K562 (cell line): ENCODE results near the gene STING1. TPM values are rescaled to one million over a fixed set of nuclear protein-coding genes. Genes with fewer than 3 reads are reported as not detected.

ENCODE experiments used
- BHLHE40 ChIP-seq: IDR thresholded peaks from 2 replicates; pipeline ENCODE4 v1.6.1; 2011; ENCODE audit warnings: low read length, improper control_type of control experiment
- DACH1 ChIP-seq: fragments of 450-650 bp; IDR thresholded peaks from 2 replicates; pipeline ENCODE4 v1.6.1; 2018; ENCODE audit not compliant: partially characterized antibody
- GATA2 ChIP-seq: sonication (generic); formaldehyde crosslinking; IDR thresholded peaks from 2 replicates; pipeline ENCODE4 v1.4.0; 2020; ENCODE audit warnings: mild to moderate bottlenecking, missing genetic modification reagents
- HDAC2 ChIP-seq: fragments of 450-650 bp; IDR thresholded peaks from 2 replicates; pipeline ENCODE4 v1.6.1; 2016; ENCODE audit warnings: mild to moderate bottlenecking
- HIVEP1 ChIP-seq: fragments of 250-450 bp; sonication (Bioruptor Pico); IDR thresholded peaks from 2 replicates; pipeline ENCODE4 v1.4.0; 2020; ENCODE audit warnings: mild to moderate bottlenecking
- NR2F6 ChIP-seq: fragments of 450-650 bp; formaldehyde crosslinking; IDR thresholded peaks from 2 replicates; pipeline ENCODE4 v1.4.0; 2020; ENCODE audit warnings: mild to moderate bottlenecking
- PRMT5 ChIP-seq: sonication (generic); formaldehyde crosslinking; IDR thresholded peaks from 2 replicates; pipeline ENCODE4 v1.5.0; 2020; ENCODE audit warnings: missing genetic modification reagents
- ZBTB7A ChIP-seq: IDR thresholded peaks from 2 replicates; pipeline ENCODE4 v1.6.1; 2011; ENCODE audit warnings: low read depth, mild to moderate bottlenecking, low read length, moderate library complexity, borderline replicate concordance; ENCODE audit not compliant: control insufficient read depth
- ZNF263 ChIP-seq: sonication (generic); formaldehyde crosslinking; IDR thresholded peaks from 2 replicates; pipeline ENCODE4 v1.8.0; 2022; ENCODE audit warnings: mild to moderate bottlenecking, missing genetic modification reagents, borderline replicate concordance
- ZNF384 ChIP-seq: IDR thresholded peaks from 2 replicates; pipeline ENCODE4 v1.6.1; 2012; ENCODE audit warnings: low read depth, low read length, improper control_type of control experiment
- polyA plus RNA-seq, 8 experiments: library from polyadenylated mRNA; depleted of rRNA in 4 of 8; stranded (reverse) in 5 of 8; unstranded in 3 of 8; fragments of >200 nt; fragmentation: Nextera tagmentation in 2 of 8; fragmentation: Illumina TruSeq in 1 of 8; extraction: Ambion mirVana in 2 of 8; extraction: Trizol in 1 of 8; gene quantifications; 2 replicates each; pipeline versions ENCODE4 v1.2.1 to v1.2.3, GENCODE V29; 2011 to 2014; ENCODE audit warnings: inconsistent platforms in 1 of 8, missing spikeins in 1 of 8
- total RNA-seq, 7 experiments: library from RNA; depleted of rRNA in 6 of 7; stranded (reverse); fragments of >200 nt in 6 of 7; fragmentation: Illumina TruSeq in 2 of 7; extraction: Trizol in 2 of 7; gene quantifications; 2 replicates each; pipeline versions ENCODE4 v1.2.1 to v1.2.3, GENCODE V29; 2011 to 2021; ENCODE audit warnings: low replicate concordance in 1 of 7
- TF ChIP-seq, protein P1 (sequence below), 2 experiments: fragments of 150-350 bp in 1 of 2; IDR thresholded peaks; 2 replicates each; pipeline ENCODE4 v1.6.1; 2012 to 2016; ENCODE audit warnings: low read depth in 2 of 2, low read length in 2 of 2, mild to moderate bottlenecking in 1 of 2, moderate library complexity in 1 of 2
- TF ChIP-seq, protein P2 (sequence below): fragments of 250-450 bp; sonication (Bioruptor Pico); IDR thresholded peaks from 2 replicates; pipeline ENCODE4 v1.4.0; 2020; ENCODE audit warnings: mild to moderate bottlenecking
- TF ChIP-seq, protein P3 (sequence below), 2 experiments: fragments of 450-650 bp; IDR thresholded peaks; 2 replicates each; pipeline ENCODE4 v1.6.1; 2016; ENCODE audit warnings: mild to moderate bottlenecking in 2 of 2, borderline replicate concordance in 1 of 2, low read depth in 1 of 2, moderate library complexity in 1 of 2

The STING1 gene
- total and polyA plus RNA-seq, 9 of the 15 experiments (the other 6 are each of a cell fraction or from before 2014, with no cell fraction given): 20.8 to 69.1 (median 44.7) TPM

DNA sequence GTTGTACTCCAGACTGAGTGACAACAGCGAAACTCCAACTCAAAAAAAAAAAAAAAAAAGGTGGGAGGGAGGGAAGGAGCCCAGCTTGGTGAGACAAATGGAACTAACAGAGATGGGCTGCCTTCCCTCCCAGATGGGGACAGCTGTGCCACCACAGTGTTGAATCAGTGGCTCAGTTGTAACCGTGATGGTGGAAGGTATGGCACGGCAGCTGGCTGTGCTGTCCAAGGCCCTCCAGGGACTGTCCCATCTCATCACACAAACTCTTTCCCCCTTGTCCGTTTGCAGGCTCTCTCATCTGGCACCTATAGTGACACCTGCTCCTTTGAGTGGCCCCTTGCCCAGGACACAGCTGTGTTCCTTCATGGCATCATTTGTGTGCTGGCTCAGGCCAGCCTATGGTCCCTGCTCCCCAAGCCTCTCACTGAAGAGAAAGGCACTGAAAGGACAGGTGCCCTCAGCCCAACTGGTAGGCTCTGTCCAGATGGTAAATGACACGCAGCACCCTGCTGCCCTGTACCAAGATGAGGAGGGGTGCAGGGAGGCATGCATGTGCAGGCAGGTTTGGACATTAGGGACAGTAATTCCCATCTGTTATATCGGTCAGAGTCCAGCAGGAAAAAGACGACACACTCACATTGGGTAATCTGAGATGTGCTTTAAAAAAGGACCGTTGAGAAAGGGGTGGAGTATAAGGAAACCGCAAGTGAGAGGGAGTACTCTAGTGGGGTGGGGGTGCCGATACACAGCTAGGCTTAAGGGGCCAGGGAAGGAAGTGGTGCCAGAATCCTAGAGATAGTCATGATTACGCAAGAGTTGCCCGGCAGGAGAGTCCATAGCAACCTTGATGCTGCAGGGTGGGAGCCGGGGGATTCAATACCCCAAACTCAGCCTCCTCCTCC is 7.4 kb downstream of the STING1 start (continued):
- TF ChIP-seq DACH1 (peak; percentile 82), ZNF263 (CRISPR knock-in tag) (peak; percentile 49; the same call in 1 of the 2 replicates), HIVEP1 (CRISPR knock-in tag) (no peak), ZBTB7A (peak; percentile 86), NR2F6 (CRISPR knock-in tag) (no peak), HDAC2 (peak; percentile 15; the same call in 1 of the 2 replicates), BHLHE40 (peak; percentile 5; the same call in 1 of the 2 replicates), PRMT5 (CRISPR knock-in tag) (no peak), GATA2 (CRISPR knock-in tag) (peak; percentile 22; the same call in 1 of the 2 replicates), ZNF384 (peak; percentile 79)
- TF ChIP-seq, protein P1, sequence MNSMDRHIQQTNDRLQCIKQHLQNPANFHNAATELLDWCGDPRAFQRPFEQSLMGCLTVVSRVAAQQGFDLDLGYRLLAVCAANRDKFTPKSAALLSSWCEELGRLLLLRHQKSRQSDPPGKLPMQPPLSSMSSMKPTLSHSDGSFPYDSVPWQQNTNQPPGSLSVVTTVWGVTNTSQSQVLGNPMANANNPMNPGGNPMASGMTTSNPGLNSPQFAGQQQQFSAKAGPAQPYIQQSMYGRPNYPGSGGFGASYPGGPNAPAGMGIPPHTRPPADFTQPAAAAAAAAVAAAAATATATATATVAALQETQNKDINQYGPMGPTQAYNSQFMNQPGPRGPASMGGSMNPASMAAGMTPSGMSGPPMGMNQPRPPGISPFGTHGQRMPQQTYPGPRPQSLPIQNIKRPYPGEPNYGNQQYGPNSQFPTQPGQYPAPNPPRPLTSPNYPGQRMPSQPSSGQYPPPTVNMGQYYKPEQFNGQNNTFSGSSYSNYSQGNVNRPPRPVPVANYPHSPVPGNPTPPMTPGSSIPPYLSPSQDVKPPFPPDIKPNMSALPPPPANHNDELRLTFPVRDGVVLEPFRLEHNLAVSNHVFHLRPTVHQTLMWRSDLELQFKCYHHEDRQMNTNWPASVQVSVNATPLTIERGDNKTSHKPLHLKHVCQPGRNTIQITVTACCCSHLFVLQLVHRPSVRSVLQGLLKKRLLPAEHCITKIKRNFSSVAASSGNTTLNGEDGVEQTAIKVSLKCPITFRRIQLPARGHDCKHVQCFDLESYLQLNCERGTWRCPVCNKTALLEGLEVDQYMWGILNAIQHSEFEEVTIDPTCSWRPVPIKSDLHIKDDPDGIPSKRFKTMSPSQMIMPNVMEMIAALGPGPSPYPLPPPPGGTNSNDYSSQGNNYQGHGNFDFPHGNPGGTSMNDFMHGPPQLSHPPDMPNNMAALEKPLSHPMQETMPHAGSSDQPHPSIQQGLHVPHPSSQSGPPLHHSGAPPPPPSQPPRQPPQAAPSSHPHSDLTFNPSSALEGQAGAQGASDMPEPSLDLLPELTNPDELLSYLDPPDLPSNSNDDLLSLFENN (IDR thresholded peaks at IDR 0.05; ENCODE audit: low read depth in 2 of 2, low read length in 2 of 2): peak in 1 of 2 experiments; percentile 69; a peak in 1 of 4 replicates
- TF ChIP-seq, protein P2, sequence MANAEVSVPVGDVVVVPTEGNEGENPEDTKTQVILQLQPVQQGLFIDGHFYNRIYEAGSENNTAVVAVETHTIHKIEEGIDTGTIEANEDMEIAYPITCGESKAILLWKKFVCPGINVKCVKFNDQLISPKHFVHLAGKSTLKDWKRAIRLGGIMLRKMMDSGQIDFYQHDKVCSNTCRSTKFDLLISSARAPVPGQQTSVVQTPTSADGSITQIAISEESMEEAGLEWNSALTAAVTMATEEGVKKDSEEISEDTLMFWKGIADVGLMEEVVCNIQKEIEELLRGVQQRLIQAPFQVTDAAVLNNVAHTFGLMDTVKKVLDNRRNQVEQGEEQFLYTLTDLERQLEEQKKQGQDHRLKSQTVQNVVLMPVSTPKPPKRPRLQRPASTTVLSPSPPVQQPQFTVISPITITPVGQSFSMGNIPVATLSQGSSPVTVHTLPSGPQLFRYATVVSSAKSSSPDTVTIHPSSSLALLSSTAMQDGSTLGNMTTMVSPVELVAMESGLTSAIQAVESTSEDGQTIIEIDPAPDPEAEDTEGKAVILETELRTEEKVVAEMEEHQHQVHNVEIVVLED (CRISPR knock-in tag): no peak
- TF ChIP-seq, protein P3, sequence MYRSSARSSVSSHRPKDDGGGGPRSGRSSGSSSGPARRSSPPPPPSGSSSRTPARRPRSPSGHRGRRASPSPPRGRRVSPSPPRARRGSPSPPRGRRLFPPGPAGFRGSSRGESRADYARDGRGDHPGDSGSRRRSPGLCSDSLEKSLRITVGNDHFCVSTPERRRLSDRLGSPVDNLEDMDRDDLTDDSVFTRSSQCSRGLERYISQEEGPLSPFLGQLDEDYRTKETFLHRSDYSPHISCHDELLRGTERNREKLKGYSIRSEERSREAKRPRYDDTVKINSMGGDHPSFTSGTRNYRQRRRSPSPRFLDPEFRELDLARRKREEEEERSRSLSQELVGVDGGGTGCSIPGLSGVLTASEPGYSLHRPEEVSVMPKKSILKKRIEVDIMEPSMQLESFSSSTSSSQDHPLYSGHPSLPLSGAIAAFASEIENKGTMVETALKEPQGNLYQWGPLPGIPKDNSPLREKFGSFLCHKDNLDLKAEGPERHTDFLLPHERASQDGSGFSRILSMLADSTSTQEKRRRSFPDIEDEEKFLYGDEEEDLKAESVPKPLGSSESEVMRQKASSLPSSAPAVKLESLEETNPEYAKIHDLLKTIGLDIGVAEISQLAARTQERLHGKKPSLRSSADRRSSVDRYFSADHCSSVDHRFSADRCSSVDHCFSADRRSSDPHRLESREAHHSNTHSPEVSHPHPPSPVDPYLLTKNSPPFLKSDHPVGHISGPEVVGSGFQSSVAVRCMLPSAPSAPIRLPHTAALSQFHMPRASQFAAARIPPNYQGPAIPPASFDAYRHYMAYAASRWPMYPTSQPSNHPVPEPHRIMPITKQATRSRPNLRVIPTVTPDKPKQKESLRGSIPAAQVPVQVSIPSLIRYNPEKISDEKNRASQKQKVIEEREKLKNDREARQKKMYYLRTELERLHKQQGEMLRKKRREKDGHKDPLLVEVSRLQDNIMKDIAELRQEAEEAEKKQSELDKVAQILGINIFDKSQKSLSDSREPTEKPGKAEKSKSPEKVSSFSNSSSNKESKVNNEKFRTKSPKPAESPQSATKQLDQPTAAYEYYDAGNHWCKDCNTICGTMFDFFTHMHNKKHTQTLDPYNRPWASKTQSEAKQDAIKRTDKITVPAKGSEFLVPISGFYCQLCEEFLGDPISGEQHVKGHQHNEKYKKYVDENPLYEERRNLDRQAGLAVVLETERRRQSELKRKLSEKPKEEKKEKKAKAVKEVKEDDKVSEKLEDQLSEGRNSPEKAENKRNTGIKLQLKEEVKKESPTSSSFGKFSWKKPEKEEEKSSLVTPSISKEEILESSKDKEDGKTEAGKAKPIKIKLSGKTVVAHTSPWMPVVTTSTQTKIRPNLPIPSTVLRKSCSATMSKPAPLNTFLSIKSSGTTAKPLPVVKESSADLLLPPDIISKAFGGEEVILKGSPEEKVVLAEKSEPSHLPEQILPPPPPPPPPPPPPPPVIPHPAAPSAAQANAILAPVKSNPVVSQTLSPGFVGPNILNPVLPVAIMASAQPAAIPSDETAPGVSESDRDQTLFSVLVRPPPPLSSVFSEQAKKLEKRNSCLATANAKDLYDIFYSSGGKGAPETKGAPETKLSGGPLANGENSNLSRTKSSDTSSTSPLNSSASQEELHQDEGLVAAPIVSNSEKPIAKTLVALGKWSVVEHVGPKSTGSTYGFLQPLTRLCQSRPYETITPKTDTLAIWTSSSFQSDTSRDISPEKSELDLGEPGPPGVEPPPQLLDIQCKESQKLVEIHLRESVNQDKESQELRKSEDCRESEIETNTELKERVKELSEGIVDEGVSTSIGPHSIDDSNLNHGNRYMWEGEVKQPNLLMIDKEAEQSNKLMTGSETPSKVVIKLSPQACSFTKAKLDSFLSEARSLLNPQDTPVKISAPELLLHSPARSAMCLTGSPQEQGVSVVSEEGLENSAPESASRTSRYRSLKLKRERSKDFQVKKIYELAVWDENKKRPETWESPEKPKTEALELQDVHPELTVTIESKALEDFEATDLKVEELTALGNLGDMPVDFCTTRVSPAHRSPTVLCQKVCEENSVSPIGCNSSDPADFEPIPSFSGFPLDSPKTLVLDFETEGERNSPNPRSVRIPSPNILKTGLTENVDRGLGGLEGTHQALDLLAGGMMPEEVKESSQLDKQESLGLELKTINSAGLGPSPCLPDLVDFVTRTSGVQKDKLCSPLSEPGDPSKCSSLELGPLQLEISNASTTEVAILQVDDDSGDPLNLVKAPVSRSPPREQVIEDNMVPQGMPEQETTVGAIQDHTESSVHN (IDR thresholded peaks at IDR 0.05; ENCODE audit: borderline replicate concordance in 1 of 2, low read depth in 1 of 2): peak in 1 of 2 experiments; percentile 67; a peak in 1 of 4 replicates
